Measurements from ENCODE around the gene MCMBP. TPM values are rescaled to one million over a fixed set of nuclear protein-coding genes. Genes with fewer than 3 reads are reported as not detected.
A peak's percentile ranks its signal among the peaks of the same experiment; 100 is the strongest.

The MCMBP gene
- total RNA-seq, 1 donor from 2014 or later: 50.4 TPM

DNA sequence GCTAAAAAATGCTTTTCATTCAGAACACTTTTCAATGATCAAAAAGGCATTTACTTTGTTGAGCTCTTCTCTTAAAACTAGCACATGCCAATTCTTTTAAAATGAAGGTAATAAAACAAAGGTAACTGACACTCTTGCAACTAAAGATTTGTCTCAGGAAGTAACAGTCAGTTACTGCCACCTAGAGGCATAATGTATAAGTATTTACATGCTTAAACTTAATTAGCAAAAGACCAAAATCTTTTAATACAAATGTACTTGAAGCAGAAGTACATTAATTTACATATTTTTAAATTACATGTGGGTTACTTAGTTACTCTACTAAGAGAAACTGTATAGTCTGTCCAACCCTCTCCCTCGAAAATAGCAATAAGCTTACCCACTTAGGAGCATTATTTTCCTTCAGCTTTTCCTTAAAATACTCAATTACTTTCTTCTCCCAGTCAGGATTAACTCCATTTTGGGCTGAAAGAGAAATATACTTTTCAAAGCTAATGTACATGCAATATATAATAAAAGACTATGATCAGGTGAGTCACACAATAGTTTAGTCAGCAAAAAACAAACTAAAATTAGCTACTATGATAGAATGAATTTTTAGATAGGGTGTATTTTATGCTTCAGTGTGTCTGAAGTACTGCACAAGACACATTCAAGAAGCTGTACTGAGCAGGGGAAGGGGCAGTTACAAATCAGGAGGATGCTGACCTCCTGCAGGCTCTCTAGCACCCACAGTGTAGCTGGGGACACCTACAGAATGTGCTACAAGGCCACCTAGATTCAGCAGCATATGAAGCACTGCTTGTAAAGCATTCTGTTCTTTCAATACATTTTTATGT is 13.0 kb downstream of the MCMBP start:
- Mint-ChIP-seq H3K4me1 (ENCODE audit: unreplicated experiment) (peaks cover 4% of the 10 kb centered on the region), H3K36me3 (ENCODE audit: unreplicated experiment) (peaks cover 13% of the 10 kb centered on the region), H3K9me3 (ENCODE audit: unreplicated experiment) (peaks cover 3% of the 10 kb centered on the region), H3K27ac (ENCODE audit: unreplicated experiment) (peak overlapping the region; percentile 40), H3K4me3 (ENCODE audit: unreplicated experiment) (no peak overlapping the region), H3K27me3 (ENCODE audit: unreplicated experiment) (no peaks in the 10 kb centered on the region)
- no peak for DNase-seq (ENCODE audit: extremely low spot score, unreplicated experiment)
- TF ChIP-seq, protein P1, sequence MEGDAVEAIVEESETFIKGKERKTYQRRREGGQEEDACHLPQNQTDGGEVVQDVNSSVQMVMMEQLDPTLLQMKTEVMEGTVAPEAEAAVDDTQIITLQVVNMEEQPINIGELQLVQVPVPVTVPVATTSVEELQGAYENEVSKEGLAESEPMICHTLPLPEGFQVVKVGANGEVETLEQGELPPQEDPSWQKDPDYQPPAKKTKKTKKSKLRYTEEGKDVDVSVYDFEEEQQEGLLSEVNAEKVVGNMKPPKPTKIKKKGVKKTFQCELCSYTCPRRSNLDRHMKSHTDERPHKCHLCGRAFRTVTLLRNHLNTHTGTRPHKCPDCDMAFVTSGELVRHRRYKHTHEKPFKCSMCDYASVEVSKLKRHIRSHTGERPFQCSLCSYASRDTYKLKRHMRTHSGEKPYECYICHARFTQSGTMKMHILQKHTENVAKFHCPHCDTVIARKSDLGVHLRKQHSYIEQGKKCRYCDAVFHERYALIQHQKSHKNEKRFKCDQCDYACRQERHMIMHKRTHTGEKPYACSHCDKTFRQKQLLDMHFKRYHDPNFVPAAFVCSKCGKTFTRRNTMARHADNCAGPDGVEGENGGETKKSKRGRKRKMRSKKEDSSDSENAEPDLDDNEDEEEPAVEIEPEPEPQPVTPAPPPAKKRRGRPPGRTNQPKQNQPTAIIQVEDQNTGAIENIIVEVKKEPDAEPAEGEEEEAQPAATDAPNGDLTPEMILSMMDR (IDR thresholded peaks at IDR 0.05): peak; percentile 67

DNA sequence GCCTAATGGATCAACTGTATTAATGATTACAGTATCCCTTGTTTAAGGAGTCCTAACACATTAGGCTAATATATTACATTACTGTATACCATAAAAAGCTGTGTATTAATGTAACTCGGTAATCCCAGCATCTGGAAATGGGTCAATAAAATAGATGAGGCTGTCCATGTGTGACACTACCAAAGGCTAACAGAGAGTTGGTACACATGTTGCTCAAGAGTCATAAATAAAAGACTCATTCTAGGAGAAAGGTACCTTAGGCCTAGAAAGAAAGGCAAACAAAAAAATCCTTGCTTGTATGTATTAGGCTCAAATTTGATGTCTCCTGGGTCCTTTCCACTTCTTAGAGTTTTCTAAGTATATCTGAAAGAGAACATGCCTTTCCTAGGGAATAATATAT is 14.6 kb downstream of the MCMBP start:
- Mint-ChIP-seq H3K4me3 (ENCODE audit: unreplicated experiment) (no peak overlapping the region), H3K9me3 (ENCODE audit: unreplicated experiment) (no peaks in the 10 kb centered on the region), H3K27ac (ENCODE audit: unreplicated experiment) (no peak overlapping the region), H3K36me3 (ENCODE audit: unreplicated experiment) (peaks cover 14% of the 10 kb centered on the region), H3K4me1 (ENCODE audit: unreplicated experiment) (peaks cover 4% of the 10 kb centered on the region), H3K27me3 (ENCODE audit: unreplicated experiment) (no peaks in the 10 kb centered on the region)
- DNase-seq (ENCODE audit: extremely low spot score, unreplicated experiment): no peak
- TF ChIP-seq, protein P1 (IDR thresholded peaks at IDR 0.05): no peak

DNA sequence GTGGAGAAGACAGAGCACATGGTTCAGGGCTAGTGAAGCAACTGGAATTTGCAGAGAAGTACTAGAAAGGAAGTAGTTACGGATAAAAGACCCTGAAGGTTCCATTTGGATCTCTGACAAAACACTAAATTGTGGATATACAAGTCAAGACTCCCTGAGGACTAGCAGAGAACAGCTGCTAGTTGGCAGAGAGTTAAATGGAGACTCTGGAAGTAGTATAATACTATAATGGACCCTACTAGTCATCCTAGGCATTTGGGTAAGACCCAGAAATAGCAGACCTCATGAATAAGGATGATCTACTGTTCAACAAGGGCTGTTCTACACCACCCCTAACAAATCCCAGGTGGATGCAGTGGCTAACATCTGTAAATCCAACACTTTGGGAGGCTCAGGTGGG is 19.1 kb downstream of the MCMBP start:
- H3K4me3 Mint-ChIP-seq (ENCODE audit: unreplicated experiment): no peak overlapping the region
- H3K27me3 Mint-ChIP-seq (ENCODE audit: unreplicated experiment): no peaks in the 10 kb centered on the region
- no peak for DNase-seq (ENCODE audit: extremely low spot score, unreplicated experiment)
- H3K4me1 Mint-ChIP-seq (ENCODE audit: unreplicated experiment): peaks cover 18% of the 10 kb centered on the region
- peaks cover 27% of the 10 kb centered on the region for H3K36me3 Mint-ChIP-seq (ENCODE audit: unreplicated experiment)
- no peak overlapping the region for H3K27ac Mint-ChIP-seq (ENCODE audit: unreplicated experiment)
- H3K9me3 Mint-ChIP-seq (ENCODE audit: unreplicated experiment): no peaks in the 10 kb centered on the region
- TF ChIP-seq, protein P1 (IDR thresholded peaks at IDR 0.05): no peak

DNA sequence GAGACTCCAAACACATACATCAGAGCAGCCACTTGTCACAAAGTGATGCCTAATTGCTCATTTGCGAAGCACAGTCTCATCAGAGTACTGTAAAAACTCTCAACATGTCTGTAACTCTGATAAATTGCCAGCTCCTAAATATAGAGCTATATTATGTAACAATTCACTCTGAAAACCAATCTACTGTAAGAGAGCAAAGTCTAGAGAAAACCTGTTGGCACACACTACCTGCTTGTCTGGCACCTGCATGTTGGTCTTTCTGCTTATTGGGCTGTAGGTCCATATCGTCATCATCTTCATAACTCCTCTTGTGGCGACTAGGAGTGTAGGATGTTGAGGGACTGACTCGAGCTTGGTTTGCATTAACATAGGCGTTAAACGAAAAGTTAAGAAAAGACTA is 19.8 kb downstream of the MCMBP start:
- H3K4me1 Mint-ChIP-seq (ENCODE audit: unreplicated experiment): peaks cover 22% of the 10 kb centered on the region
- H3K27me3 Mint-ChIP-seq (ENCODE audit: unreplicated experiment): no peaks in the 10 kb centered on the region
- peaks cover 29% of the 10 kb centered on the region for H3K36me3 Mint-ChIP-seq (ENCODE audit: unreplicated experiment)
- no peaks in the 10 kb centered on the region for H3K9me3 Mint-ChIP-seq (ENCODE audit: unreplicated experiment)
- H3K4me3 Mint-ChIP-seq (ENCODE audit: unreplicated experiment): no peak overlapping the region
- TF ChIP-seq, protein P1 (IDR thresholded peaks at IDR 0.05): no peak
- H3K27ac Mint-ChIP-seq (ENCODE audit: unreplicated experiment): no peak overlapping the region
- DNase-seq (ENCODE audit: extremely low spot score, unreplicated experiment): no peak

DNA sequence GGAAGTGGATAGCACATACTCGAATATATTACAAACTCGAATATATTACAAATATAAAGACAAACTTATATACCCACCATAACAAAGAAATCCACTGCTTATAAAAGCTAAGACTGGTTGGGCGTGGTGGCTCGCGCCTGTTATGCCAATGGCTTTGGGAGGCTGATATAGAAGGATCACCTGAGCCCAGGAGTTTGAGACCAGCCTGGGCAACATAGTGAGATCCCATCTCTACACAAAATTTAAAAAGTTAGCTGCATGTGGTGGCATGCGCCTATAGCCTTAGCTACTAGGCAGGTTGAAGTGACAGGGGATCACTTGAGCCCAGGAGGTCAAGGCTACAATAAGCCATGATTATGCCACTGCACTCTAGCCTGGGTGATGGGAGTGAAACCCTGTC is 20.4 kb downstream of the MCMBP start:
- Mint-ChIP-seq H3K9me3 (ENCODE audit: unreplicated experiment) (no peaks in the 10 kb centered on the region), H3K27ac (ENCODE audit: unreplicated experiment) (no peak overlapping the region), H3K36me3 (ENCODE audit: unreplicated experiment) (peaks cover 32% of the 10 kb centered on the region), H3K4me1 (ENCODE audit: unreplicated experiment) (peaks cover 23% of the 10 kb centered on the region), H3K4me3 (ENCODE audit: unreplicated experiment) (no peak overlapping the region), H3K27me3 (ENCODE audit: unreplicated experiment) (no peaks in the 10 kb centered on the region)
- TF ChIP-seq, protein P1 (IDR thresholded peaks at IDR 0.05): no peak
- DNase-seq (ENCODE audit: extremely low spot score, unreplicated experiment): no peak

Measured in osteocyte (in vitro differentiated cells).